Measurements from ENCODE around the gene SEH1L. TPM values are rescaled to one million over a fixed set of nuclear protein-coding genes. Genes with fewer than 3 reads are reported as not detected.

The SEH1L gene
- total RNA-seq, 2 experiments from 2014 or later, result 90.3 to 92.5 TPM

GRCh38 chr18:12998332-12999060, 50.7 kb downstream of the SEH1L start:
- intact Hi-C loops (cut with micrococcal nuclease), result loop anchor here (10.0 kb wide), 1 partner anchor 586 kb away; no protein-coding TSS in a partner anchor
- peaks cover 7% of the 10 kb centered on the region for H3K36me3 Mint-ChIP-seq
- H3K27ac Mint-ChIP-seq, result no peak overlapping the region
- DNase-seq, result no peak
- CTCF ChIA-PET, result interaction anchor here (0.9 to 1.6 kb wide), 3 partner anchors 15 to 161 kb away, joined by 3 to 4 read pairs (median 3); no protein-coding TSS in a partner anchor
- no peak overlapping the region for H3K4me3 Mint-ChIP-seq
- H3K4me1 Mint-ChIP-seq (ENCODE audit: low read depth), result peaks cover 22% of the 10 kb centered on the region
- POLR2A ChIA-PET, result interaction anchor here (0.6 to 3.3 kb wide), 2 partner anchors 8 to 20 kb away, joined by 3 to 14 read pairs; partner anchors contain the start of gene CEP192
- no peaks in the 10 kb centered on the region for H3K27me3 Mint-ChIP-seq
- no peaks in the 10 kb centered on the region for H3K9me3 Mint-ChIP-seq

DNA sequence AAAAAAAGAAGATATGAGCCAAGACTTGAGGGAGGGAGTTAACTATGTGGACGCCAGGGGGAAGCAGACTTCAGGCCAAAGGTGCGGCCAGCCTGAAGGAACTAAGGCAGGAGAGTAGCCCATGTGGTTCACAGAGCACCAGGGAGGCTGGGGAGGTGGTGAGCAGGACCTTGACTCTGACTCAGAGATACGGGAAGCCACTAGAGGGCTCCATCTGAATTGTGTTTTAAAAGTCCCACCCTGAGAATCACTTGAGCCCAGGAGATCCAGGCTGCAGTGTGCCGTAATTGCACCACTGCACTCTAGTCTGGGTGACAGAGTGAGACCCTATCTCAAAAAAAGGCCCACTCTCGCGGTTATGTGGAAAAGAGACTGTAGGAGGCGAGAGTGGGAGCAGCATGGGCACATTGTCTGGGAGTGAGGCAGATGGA, 55.7 kb downstream of the SEH1L start:
- H3K4me3 Mint-ChIP-seq, result no peak overlapping the region
- peaks cover 16% of the 10 kb centered on the region for H3K4me1 Mint-ChIP-seq (ENCODE audit: low read depth)
- CTCF ChIA-PET, result interaction anchor here (0.6 kb wide), 1 partner anchor 59 kb away, joined by 4 read pairs; no protein-coding TSS in a partner anchor
- intact Hi-C loops (cut with micrococcal nuclease), result loop anchor here (5.0 kb wide), 1 partner anchor 154 kb away; no protein-coding TSS in a partner anchor
- H3K9me3 Mint-ChIP-seq, result no peaks in the 10 kb centered on the region
- H3K27me3 Mint-ChIP-seq, result no peaks in the 10 kb centered on the region
- H3K36me3 Mint-ChIP-seq, result peaks cover 8% of the 10 kb centered on the region
- DNase-seq, result peak; percentile 23
- H3K27ac Mint-ChIP-seq, result no peak overlapping the region
- POLR2A ChIA-PET, result no interaction called here

DNA sequence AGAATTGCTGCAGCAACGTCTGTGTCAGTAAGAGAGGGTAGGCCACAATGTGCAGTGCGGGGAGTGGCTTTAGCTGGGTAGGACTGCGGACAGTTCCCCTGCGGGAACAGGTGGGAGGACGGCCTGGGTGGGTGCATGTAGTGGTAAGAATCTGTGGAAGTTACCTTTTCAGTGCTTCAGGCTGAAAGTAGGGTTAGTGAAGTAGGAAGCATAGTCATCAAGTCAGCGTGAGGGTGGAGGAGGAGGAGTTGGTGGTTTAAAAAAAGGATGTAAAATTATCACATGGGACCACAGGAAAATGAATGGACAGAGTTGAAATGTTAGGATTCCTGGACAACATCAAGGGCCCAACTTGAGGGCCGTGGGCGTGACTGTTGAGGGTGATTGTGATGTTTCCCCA, 56.6 kb downstream of the SEH1L start:
- H3K27ac Mint-ChIP-seq, result no peak overlapping the region
- intact Hi-C loops (cut with micrococcal nuclease), result loop anchor here (5.0 kb wide), 1 partner anchor 153 kb away; no protein-coding TSS in a partner anchor
- H3K4me1 Mint-ChIP-seq (ENCODE audit: low read depth), result peaks cover 10% of the 10 kb centered on the region
- no peaks in the 10 kb centered on the region for H3K9me3 Mint-ChIP-seq
- no peak for DNase-seq
- no peaks in the 10 kb centered on the region for H3K27me3 Mint-ChIP-seq
- H3K4me3 Mint-ChIP-seq, result no peak overlapping the region
- ChIA-PET CTCF (interaction anchor here (2.1 kb wide), 1 partner anchor 155 kb away, joined by 7 read pairs; no protein-coding TSS in a partner anchor), POLR2A (no interaction called here)
- H3K36me3 Mint-ChIP-seq, result peaks cover 14% of the 10 kb centered on the region

DNA sequence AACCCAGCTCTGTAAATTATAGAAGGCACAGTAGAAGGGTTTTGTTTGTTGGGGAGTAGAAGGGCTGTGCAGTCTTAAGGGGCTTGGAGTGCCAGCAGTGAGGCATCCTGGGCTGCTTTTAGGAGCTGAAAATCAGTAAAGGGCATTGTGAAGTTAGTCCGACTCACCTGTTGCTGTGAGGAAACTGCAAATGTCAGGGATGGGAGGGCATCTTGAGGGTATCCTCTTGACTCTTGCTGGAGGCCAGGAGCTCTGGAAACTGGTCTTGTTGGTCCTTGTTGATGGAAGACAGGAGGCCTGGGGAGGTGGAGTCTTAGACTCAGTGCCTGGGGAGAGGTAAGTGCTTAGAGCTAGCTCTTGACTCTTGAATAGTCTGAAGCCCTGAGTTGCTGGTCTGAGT, 57.5 kb downstream of the SEH1L start:
- no peaks in the 10 kb centered on the region for H3K27me3 Mint-ChIP-seq
- H3K27ac Mint-ChIP-seq, result no peak overlapping the region
- POLR2A ChIA-PET, result interaction anchor here (1.2 kb wide), 1 partner anchor 14 kb away, joined by 3 read pairs; the partner anchor contains the start of gene CEP192
- DNase-seq, result no peak
- peaks cover 3% of the 10 kb centered on the region for H3K4me1 Mint-ChIP-seq (ENCODE audit: low read depth)
- CTCF ChIA-PET, result interaction anchor here (2.1 kb wide), 1 partner anchor 154 kb away, joined by 7 read pairs; no protein-coding TSS in a partner anchor
- H3K4me3 Mint-ChIP-seq, result no peak overlapping the region
- intact Hi-C loops (cut with micrococcal nuclease), result no loop called here
- peaks cover 11% of the 10 kb centered on the region for H3K36me3 Mint-ChIP-seq
- no peaks in the 10 kb centered on the region for H3K9me3 Mint-ChIP-seq

GRCh38 chr18:13006531-13007247, 58.9 kb downstream of the SEH1L start:
- intact Hi-C loops (cut with micrococcal nuclease), result no loop called here
- CTCF ChIA-PET, result interaction anchor here (2.1 kb wide), 1 partner anchor 153 kb away, joined by 7 read pairs; no protein-coding TSS in a partner anchor
- Mint-ChIP-seq H3K4me1 (ENCODE audit: low read depth) (no peaks in the 10 kb centered on the region), H3K27me3 (no peaks in the 10 kb centered on the region), H3K27ac (no peak overlapping the region), H3K4me3 (no peak overlapping the region), H3K9me3 (no peaks in the 10 kb centered on the region), H3K36me3 (peaks cover 10% of the 10 kb centered on the region)
- no peak for DNase-seq
- POLR2A ChIA-PET, result no interaction called here

- intact Hi-C loops (cut with micrococcal nuclease), result no loop called here
- Mint-ChIP-seq H3K36me3 (peaks cover 12% of the 10 kb centered on the region), H3K27ac (no peak overlapping the region), H3K4me3 (no peak overlapping the region), H3K4me1 (ENCODE audit: low read depth) (no peaks in the 10 kb centered on the region), H3K27me3 (no peaks in the 10 kb centered on the region), H3K9me3 (no peaks in the 10 kb centered on the region)
- ChIA-PET POLR2A (no interaction called here), CTCF (no interaction called here)
- no peak for DNase-seq
Observed at GRCh38 chr18:13007248-13007560, 59.4 kb downstream of the SEH1L start.

GRCh38 chr18:13011719-13012118, 63.9 kb downstream of the SEH1L start:
- no peak for DNase-seq
- Mint-ChIP-seq H3K4me1 (ENCODE audit: low read depth) (no peaks in the 10 kb centered on the region), H3K36me3 (peaks cover 46% of the 10 kb centered on the region), H3K27me3 (no peaks in the 10 kb centered on the region), H3K27ac (no peak overlapping the region), H3K9me3 (no peaks in the 10 kb centered on the region), H3K4me3 (no peak overlapping the region)
- intact Hi-C loops (cut with micrococcal nuclease), result no loop called here
- CTCF ChIA-PET, result no interaction called here
- POLR2A ChIA-PET, result no interaction called here

GRCh38 chr18:13014232-13014631, 66.4 kb downstream of the SEH1L start:
- intact Hi-C loops (cut with micrococcal nuclease), result no loop called here
- DNase-seq, result no peak
- ChIA-PET POLR2A (interaction anchor here (0.6 kb wide), 1 partner anchor 312 kb away, joined by 3 read pairs; no protein-coding TSS in a partner anchor), CTCF (interaction anchor here (1.0 to 1.5 kb wide), 3 partner anchors 9 to 145 kb away, joined by 3 to 4 read pairs (median 3); no protein-coding TSS in a partner anchor)
- peaks cover 16% of the 10 kb centered on the region for H3K4me1 Mint-ChIP-seq (ENCODE audit: low read depth)
- no peaks in the 10 kb centered on the region for H3K9me3 Mint-ChIP-seq
- no peak overlapping the region for H3K27ac Mint-ChIP-seq
- H3K36me3 Mint-ChIP-seq, result peaks cover 54% of the 10 kb centered on the region
- H3K4me3 Mint-ChIP-seq, result no peak overlapping the region
- no peaks in the 10 kb centered on the region for H3K27me3 Mint-ChIP-seq

DNA sequence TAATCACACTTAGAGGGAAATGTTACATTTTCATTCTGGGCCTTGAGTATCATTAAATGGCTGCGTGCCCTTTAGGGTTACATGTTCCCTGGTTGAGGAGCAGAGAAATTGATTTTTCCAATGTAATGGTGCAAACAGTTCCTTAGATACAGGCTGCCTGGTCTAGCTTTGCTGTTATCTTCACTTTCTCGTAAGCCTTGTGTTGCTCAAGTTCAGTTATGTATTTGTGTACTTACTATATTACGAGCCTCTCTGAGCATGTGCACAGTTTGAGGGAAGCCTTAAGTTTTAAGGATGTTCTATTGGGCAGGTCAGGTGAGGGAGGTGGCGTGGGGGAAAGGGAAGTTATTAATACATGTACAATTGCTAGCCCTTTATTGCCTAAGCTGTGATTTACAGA, 67.0 kb downstream of the SEH1L start:
- Mint-ChIP-seq H3K27me3 (no peaks in the 10 kb centered on the region), H3K4me1 (ENCODE audit: low read depth) (peaks cover 18% of the 10 kb centered on the region), H3K4me3 (no peak overlapping the region), H3K27ac (no peak overlapping the region), H3K9me3 (no peaks in the 10 kb centered on the region), H3K36me3 (peaks cover 56% of the 10 kb centered on the region)
- intact Hi-C loops (cut with micrococcal nuclease), result no loop called here
- ChIA-PET CTCF (interaction anchor here (1.0 to 1.5 kb wide), 2 partner anchors 31 to 145 kb away, joined by 3 to 4 read pairs; no protein-coding TSS in a partner anchor), POLR2A (no interaction called here)
- no peak for DNase-seq

- Mint-ChIP-seq H3K36me3 (peaks cover 72% of the 10 kb centered on the region), H3K27me3 (no peaks in the 10 kb centered on the region), H3K27ac (no peak overlapping the region), H3K4me3 (no peak overlapping the region), H3K4me1 (ENCODE audit: low read depth) (peaks cover 29% of the 10 kb centered on the region), H3K9me3 (no peaks in the 10 kb centered on the region)
- ChIA-PET POLR2A (interaction anchor here (1.6 kb wide), 1 partner anchor 26 kb away, joined by 7 read pairs; the partner anchor contains the start of gene CEP192), CTCF (interaction anchor here (1.2 kb wide), 1 partner anchor 142 kb away, joined by 6 read pairs; no protein-coding TSS in a partner anchor)
- intact Hi-C loops (cut with micrococcal nuclease), result no loop called here
- DNase-seq, result no peak
Observed at GRCh38 chr18:13017247-13017875, 69.5 kb downstream of the SEH1L start.

DNA sequence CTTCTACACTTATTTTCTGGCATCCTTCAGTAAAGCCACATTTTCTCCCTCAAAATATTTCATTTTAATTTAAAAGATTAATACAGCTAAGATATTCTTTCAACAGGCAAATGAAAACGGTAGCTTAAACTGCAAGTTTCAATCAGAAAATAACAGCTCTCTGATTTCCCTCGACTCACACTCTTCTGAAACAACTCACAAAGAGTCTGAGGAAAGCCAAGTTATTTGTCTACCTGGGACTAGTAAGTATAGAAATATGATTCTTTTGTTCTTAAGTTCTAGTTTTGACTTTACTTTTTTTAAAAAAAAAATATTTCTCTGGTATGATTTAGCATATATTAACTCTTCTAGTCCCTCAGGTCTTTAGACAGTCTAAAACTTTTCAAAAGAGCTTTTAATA, 70.6 kb downstream of the SEH1L start:
- H3K4me3 Mint-ChIP-seq, result no peak overlapping the region
- H3K36me3 Mint-ChIP-seq, result peaks cover 71% of the 10 kb centered on the region
- no peaks in the 10 kb centered on the region for H3K9me3 Mint-ChIP-seq
- CTCF ChIA-PET, result interaction anchor here (0.5 to 1.2 kb wide), 4 partner anchors 13 to 141 kb away, joined by 3 to 6 read pairs (median 4); no protein-coding TSS in a partner anchor
- H3K4me1 Mint-ChIP-seq (ENCODE audit: low read depth), result peaks cover 29% of the 10 kb centered on the region
- intact Hi-C loops (cut with micrococcal nuclease), result no loop called here
- H3K27me3 Mint-ChIP-seq, result no peaks in the 10 kb centered on the region
- no peak overlapping the region for H3K27ac Mint-ChIP-seq
- DNase-seq, result no peak
- POLR2A ChIA-PET, result interaction anchor here (1.2 to 1.6 kb wide), 2 partner anchors 20 to 27 kb away, joined by 3 to 7 read pairs; partner anchors contain the start of gene CEP192
